Endometrium (tissue), 2 donors: ENCODE measurements around the gene LMF1.
"Not testable (repeated sequence)": the region's sequence is repeated elsewhere in the genome, so short reads cannot be mapped to it uniquely, and the experiment has no call there.

ENCODE experiments used
- FAIRE-seq: peaks from 2 replicates; lab custom pipeline; 2012; peaks lifted over from hg19 to GRCh38; lab: Jason Lieb, UNC
- donor health status: control.
- donor health status: control.

LMF1 gene

DNA sequence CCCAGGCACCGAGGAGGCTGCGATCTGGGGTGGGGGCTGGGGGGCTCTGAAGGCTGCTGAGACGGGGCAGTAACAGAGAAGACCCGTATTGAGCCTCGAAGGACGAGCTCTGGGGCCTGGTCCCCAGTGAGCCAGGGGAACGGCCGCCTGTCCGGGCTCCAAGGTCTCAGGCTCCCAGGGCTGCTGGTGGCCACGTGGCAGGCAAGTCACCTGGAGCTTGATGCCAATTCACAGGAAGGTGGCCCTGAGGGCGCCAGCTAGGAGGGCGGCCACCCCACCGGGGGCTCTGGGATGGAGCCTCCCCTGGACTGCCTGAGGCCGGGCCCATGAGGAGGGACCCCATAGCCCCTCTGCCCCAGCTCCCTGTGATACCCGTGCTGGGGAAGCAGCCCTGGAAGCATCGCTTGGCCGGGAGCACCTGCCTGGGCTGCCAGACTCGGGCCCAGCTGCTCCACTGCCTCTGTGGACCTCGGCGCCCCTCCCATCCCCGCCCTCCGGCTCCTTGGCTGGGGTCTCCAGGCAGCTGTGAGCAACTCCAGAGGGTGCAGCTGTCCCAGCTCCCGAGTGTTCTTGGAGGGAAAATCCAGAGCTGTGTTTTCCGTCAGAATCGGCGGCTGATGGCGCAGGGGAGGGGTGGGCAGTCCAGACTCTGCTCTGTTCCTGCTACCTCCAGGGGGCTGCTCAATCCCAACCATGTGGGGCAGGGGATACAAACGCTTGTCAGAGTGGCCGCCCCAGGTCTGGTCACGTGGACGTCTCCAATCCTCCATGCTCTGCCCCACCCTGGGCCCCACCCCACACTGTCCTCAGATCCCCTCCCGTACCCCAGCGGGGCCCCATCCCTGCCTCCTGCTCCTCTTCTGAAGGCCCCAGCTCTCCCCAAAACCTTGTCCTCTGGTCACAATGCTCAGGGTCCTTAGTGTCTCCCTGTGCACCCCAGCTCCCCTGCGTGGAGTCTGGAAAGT lies 103.1 kb downstream of the LMF1 start:
- FAIRE-seq: no peak

DNA sequence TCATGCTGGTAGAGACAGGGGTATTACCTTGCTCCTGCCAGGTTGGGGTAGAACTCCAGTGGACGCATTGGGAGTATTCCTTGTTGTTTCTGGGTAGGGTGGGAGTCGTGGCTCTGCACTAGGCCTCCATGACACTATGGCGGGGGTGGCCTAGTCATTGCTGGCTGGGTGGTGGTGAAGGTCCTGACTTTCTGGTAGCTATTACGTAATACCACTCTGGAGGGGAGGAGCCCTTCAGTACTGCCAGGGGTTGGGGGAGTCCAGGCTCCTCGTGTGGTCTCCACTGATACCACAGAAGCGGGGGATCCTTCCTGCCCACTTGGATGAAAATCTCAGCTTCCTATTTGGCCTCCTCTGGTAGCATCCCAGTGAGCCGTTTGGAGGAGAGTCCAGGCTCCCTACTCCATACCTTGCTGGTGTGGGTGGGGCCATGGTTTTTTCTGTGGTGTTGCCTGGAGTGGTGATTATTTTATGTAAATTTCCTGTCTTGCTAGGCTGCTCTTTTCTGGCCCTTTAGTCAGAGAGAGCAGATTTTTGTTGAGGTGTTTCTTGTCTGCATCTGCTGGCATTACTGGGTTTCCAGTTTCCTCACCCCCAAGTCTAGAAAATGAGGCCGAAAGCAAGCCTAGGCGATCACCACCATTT lies 104.4 kb downstream of the LMF1 start:
- FAIRE-seq: no peak

DNA sequence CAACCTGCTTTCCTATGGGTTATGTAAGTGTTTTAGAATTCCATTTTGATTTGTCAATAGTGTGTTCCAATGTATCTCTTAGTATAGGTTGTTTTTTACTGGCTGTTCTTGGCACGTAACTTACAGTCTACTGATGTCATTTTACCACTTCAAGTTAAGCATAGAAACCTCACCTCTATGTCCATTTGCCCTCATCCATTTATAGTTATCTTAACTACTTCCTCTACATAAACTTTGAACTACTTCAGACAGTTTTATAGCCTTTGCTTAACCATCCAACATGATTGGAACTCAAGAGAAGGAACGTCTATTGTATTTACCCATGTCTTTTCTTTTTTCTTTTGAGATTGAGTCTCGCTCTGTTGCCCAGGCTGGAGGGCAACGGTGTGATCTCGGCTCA lies 105.8 kb downstream of the LMF1 start:
- FAIRE-seq: no peak

DNA sequence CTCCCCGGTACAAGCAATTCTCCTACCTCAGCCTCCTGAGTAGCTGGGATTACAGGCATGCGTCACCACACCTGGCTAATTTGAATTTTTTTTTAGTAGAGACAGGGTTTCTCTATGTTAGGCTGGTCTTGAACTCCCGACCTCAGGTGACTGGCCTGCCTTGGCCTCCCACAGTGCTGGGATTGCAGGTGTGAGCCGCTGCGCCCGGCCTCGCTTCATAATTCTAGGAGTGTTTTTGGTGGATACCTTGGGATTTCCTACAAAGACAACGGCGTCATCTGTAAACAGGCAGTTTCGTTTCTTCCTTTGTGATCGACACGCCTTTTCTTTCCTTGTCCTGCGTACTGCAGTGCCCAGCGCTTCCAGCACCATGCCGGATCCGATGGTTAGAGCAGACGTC lies 109.3 kb downstream of the LMF1 start:
- FAIRE-seq: no peak

DNA sequence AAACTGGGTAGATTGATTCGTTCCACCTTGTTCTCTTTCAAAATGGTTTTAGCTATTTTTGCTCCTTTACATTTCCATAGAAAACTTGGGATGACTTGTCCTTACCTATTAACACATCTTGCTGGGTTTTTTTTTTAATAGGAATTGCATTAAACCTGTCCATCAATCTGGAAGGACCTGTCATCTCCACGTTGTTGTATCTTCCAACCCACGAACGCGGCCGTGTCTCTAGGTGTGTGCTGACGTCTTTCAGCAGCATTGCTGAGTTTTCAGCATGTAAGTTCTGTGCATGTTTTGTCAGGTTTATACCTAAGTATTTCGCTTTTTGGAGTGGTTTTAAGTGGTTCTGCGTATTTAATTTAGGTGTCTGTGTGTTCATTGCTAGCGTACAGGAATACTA lies 109.9 kb downstream of the LMF1 start:
- FAIRE-seq: no peak

DNA sequence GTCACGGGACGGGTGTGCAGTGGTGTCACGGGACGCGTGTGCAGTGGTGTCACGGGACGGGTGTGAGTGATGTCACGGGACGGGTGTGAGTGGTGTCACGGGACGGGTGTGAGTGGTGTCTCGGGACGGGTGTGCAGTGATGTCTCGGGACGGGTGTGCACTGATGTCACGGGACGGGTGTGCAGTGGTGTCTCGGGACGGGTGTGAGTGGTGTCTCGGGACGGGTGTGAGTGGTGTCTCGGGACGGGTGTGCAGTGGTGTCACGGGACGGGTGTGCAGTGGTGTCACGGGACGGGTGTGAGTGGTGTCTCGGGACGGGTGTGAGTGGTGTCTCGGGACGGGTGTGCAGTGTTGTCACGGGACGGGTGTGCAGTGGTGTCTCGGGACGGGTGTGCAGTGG lies 111.8 kb downstream of the LMF1 start:
- not testable (repeated sequence) for FAIRE-seq

DNA sequence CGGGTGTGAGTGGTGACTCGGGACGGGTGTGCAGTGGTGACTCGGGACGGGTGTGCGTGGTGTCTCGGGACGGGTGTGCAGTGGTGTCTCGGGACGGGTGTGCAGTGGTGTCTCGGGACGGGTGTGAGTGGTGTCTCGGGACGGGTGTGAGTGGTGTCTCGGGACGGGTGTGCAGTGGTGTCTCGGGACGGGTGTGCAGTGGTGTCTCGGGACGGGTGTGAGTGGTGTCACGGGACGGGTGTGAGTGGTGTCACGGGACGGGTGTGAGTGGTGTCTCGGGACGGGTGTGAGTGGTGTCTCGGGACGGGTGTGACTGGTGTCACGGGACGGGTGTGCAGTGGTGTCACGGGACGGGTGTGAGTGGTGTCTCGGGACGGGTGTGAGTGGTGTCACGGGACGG lies 112.3 kb downstream of the LMF1 start:
- not testable (repeated sequence) for FAIRE-seq

DNA sequence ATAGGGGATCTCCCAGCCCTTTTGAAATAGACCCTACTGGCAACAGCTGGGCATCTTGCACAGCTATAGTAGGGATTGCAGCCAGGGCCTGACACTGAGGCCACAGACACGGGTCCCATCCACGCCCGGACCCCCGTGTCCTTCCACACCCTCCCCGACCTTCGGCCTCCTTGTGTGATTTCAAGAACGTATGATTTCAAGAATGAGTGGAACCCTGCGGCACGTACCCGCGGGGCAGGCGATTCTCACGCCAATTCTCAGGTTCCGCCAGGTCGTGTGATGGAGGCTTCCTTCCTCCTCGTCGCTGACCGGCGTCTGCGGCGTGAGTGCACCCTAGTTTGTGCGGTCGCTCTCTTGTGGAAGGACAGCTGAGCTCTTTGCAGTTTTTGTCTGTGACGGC lies 114.0 kb downstream of the LMF1 start:
- FAIRE-seq: no peak

DNA sequence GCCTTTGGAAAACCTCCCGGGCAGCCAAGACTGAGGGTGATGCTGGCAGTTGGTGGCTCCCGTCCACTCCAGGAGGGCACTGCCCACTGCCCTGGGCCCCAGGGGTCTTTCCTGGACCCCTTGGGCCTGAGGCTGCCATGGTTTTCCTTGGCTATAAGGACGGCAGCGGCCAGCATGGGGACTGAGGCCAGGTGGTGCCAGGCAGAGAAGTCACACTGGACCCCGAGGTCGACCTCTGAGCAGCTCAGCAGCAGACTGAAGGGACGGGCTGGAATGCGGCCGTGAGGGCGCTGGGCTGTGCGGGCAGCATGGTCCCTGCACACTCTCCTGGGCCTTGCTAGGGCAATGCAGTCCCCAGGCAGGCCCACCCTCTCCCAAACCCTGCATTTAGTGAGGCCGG lies 114.7 kb downstream of the LMF1 start:
- FAIRE-seq: no peak

DNA sequence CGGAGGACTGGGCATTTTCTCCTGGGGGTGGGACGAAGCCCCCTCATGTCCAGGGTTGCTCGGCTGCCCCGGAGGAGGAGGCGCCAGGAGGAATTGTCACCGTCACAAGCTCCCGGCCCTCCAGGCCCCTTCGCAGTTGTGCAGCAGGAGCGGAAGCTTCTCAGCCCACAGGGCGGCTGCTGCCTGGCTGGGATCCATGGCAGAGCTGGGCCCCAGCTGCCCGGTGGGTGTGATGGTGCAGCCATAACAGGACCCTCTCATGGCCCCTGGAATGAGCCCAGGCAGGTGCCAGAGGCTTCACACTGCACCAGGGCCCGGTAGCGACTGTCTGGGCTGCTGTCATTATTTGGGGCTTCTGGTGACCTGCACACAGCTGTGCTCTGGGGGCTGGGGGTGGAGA lies 115.3 kb downstream of the LMF1 start:
- no peak for FAIRE-seq

DNA sequence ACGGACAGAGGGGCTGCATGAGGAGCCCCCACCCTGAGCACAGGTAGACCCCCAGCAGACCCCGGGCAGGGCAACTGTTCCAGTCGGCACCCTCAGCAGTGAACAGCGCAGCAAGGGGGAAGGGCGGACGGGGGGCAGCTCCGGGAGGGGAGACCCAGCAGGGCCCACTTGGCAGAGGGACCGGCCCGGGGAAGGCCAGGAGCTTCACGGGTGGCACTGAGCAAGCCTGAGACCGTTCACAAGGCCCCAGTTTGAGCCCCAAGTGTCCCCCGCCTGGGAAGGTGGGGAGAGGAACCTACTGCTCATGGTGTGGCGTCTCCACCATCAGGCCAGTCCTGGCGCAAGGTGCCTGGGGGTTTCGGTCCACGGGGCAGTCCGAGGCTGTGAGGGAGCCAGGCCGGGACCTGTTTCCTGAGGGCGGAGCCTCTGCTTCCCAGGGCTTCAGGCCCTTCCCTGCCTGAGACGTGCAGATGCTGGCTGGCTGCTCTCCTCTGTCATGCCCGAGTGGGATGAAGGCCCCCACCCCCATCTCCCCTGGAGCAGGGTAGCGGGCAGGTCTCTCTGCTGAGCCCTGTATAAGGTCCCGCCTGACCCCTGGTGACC lies 115.9 kb downstream of the LMF1 start:
- no peak for FAIRE-seq

DNA sequence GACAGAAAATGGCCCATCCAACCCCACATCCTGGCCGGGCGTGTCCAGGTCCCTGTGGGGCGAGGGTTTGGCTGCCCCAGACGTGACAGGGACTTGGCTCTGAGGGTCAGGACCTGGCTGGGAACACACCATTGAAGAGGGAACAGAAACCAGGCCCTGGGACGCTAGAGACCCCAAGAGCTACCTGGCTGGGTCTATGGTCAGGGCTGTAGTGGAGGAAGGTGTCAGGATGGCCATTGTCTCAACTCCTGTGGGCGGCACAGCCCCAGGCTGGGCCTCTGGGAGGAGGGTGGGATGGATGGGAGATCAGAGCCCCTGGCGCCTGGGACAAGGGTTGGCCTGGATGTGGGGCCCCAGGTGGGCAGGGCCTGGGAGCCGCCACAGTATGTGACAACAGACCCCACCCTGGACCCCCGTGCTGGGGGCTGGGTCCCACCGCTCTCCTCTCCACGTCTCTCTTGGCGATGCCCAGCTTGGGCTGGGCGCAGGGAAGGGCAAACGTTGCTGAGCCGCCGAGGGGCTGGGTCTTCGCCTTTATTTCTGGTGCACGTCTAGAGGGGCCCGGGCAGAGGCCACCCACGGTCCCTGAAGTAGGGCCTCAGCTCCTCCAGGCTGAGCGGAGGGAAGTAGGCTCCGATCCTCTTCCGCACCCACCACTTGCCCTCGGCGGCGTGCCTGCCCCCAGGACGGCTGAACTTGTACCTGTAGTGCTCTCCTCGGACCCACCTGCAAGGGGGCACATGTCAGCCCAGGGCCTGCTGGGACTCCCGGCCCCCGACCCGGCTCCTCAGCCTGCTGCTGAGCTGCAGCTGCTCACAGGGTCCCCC lies 116.6 kb downstream of the LMF1 start:
- FAIRE-seq: no peak

DNA sequence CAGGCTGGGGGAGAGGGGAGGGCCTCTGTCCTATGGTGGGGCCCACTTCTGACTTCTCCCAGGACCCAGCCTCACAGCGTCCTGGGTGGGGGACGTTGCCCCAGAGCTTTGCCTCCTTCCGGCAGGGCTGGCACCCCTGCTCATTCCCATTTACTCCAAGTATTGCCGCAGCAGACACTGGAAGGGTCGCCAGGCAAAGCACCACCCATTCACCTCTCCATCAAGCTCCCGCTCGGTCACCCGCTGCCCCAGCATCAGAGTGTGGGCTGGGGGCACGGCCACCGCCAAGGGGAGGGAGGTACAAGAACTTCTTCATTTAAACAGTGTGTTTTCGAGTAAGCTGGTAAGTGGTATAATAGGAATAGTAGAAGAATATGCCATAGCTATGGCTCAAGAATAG lies 117.5 kb downstream of the LMF1 start:
- FAIRE-seq: no peak

DNA sequence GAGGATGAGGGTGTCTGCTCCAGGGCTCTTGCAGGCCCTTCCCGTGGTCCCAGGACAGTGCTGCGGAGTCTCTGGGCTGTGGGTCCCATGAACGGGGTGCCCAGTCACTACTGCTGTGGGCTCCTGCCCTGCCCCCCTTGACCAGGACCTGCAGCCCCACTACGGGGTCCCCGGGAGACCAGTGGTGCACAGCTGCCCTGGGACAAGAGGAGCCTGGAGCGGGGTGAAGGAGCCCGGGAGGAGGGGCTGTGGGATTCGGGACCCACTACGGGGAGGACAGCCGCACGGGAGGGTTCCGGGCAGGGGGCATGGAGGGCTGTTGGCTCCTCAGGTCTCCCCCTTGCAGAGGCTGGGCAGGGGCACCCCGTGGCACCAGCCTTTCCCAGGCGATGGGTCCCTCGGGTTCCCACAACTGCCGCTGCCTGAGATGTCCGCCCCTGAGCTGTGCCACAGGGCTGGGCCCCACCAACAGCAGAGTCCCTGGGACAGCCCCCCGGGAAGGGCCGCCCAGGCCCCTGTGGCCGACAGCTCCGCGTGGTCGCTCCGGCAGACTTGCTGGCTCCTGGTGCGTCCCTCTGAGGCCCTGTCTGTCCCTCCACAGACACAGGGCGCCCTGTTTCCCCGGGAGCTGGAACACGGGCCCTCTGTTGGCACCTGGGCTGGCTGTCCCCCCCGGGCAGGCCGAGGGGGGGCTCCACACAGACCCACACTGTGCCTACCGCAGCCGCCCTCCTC lies 118.2 kb downstream of the LMF1 start:
- FAIRE-seq: no peak

DNA sequence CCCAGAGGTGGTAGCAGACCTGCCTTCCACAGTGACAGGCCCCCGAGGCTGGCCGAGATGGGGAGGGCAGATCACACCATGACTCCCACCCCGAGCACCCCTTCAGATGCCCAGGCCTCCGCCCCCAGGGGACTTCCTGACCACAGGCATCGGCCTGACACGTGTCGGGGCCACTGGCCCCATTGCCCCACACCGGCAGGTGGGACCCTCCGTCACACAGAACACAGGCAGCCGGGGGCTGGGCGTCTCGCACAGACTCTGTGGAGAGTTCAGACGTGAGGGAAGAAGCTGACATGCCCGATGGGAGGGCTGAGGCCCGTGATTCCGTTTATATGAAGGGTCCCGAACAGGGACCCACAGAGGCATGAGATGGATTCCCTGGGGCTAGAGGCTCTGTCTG lies 118.9 kb downstream of the LMF1 start:
- no peak for FAIRE-seq

DNA sequence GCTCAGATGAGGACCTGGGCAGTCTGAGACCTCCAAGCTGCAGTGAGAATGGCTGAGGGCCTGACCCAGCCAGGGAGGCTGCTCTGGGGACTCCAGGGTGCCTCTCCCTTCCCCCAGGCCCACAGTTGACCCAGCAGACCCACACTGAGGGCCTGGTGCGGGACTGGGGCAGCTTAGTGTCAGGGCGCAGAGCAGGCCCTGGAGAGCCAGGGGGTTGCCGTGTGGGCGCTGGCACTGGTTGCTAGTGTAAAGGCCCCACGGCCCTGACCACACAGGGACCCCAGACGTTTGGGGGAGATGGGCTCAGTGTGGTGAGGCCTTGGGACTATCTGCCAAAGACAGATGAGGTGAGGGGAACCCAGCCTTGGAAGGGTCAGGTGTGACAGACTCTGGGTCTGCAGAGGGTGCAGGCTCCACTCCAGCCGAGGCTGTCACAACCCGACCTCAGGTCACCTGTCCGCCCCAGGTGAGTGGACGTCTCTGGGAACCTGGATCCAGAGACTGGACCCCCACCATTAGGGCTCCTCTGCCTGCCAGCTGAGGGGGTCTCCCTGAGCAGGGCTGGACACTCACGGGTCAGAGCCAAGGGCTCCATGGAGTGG lies 119.5 kb downstream of the LMF1 start:
- no peak for FAIRE-seq

DNA sequence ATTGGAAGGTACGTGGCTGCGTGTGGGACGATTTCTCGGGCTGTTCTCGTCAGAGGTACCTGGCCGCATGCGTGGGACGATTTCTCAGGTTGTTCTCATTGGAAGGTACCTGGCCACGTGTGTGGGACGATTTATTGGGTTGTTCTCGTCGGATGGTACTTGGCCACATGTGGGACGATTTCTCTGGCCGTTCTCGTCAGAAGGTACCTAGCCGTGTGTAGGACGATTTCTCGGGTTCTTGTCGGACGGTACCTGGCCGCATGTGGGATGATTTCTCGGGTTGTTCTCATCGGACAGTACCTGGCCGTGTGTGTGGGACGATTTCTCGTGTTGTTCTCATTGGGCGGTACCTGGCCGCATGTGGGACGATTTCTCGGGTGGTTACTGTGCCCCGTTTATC lies 120.1 kb downstream of the LMF1 start:
- FAIRE-seq: no peak

DNA sequence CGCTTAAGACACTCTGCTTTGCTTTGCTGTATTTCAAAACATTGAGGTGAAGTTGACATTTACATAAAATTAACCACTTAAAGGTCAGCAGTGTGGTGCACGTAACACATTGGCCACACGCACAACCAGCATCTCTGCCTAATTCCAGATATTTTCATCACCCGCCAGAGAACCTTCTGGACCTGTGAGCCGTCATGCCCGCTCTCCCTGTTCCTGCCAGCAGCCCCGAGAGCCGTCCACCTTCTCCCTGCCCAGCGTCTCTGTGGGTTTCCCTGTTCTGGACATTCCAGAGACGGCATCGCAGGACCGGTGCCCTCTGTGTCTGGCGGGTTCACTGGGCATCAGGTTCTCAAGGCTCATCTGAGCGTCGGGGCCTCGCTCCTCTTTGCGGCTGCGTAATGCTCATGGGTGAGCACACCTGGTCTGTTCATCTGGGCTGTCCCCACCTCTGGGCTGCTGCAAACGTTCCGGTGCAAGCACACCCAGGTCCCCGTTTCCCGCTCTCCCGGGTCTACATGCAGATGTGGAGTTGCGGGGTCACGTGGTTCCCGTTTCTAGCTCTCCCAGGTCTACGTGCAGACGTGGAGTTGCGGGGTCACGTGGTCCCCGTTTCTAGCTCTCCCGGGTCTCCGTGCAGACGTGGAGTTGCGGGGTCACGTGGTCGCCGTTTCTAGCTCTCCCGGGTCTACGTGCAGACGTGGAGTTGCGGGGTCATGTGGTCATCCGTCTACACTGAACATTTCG lies 122.1 kb downstream of the LMF1 start:
- FAIRE-seq: no peak

DNA sequence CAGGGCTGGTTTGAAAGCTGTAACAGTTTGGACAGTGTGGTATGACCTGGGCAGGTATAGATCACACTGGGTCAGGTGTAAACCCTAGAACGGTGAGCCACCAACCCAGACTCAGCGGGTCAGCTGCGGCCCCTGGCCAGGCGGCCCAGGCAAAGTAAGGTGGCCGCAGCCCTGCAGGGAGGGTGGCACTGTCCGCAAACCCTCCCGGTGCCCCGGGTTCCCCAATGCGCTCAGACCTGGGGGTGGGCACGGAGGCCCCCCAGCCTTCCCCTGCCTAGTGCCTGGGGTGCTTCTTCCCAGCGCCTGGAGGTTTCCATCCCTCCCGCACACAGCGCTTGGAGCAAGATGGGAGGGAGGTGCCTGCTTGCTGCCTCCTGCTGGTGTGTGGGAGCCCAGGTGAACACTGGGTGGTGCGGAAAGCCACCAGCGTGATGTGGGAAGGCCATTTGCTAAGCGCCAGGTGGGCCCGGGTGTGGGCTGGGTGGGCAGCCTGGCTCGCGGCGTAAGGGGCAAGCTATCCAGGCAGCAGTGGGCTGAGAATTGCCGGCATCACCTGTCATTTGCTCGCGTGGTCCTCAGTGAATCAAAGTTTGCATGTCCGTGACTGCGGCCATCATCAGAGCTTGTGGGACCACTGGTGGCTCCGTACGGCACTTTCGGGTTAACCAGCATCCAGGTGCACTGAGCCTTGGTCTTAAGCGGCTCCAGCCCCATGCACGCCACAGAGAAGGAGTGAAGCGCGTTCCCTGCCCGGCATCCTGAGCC lies 122.9 kb downstream of the LMF1 start:
- no peak for FAIRE-seq

DNA sequence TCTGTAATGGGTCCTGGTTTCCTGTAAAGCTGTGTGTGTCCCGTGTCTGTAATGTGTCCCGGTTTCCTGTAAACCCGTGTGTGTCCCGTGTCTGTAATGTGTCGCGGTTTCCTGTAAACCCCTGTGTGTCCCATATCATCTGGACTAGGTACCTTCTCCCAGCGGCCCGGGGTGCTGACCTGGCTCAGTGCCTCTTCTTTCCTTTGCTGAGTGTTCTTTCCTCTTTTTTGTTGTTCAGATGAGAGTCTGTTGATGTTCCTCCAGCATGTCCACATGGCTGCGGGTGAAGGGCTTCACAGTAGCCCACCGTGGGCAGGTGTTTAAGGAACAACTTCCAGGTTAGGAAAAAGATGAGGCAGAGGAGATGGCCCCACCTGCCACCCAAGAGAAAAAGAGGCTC lies 123.6 kb downstream of the LMF1 start:
- FAIRE-seq: no peak
